CD4-positive, alpha-beta T cell treated with Interferon alpha-2 for 1 hour (primary cell): Measurements from ENCODE around the gene ADPGK.
"Not testable (repeated sequence)": the region's sequence is repeated elsewhere in the genome, so short reads cannot be mapped to it uniquely, and the experiment has no call there.

Experiments used
- DNase-seq, 2 donors: peaks; one replicate each; pipeline ENCODE4 v3.0.0-alpha.2; 2020 to 2022

ADPGK gene

GRCh38 chr15:72783640-72784455, at the start of gene ADPGK:
ADPGK (minus strand) TSS chr15:72783758; CDS start chr15:72783691, 67 bp downstream.
- DNase-seq = peak; percentile 93 to 97

- DNase-seq = no peak
These were observed 43.7 kb upstream of the ADPGK start for GRCh38 chr15:72827226-72827625.

GRCh38 chr15:72826611-72827010, 43.1 kb upstream of the ADPGK start:
- DNase-seq = no peak

GRCh38 chr15:72825829-72826228, 42.3 kb upstream of the ADPGK start:
- no peak for DNase-seq

GRCh38 chr15:72824781-72825180, 41.2 kb upstream of the ADPGK start:
- no peak for DNase-seq

- no peak for DNase-seq
These were observed 40.6 kb upstream of the ADPGK start for GRCh38 chr15:72824112-72824511.

GRCh38 chr15:72820278-72820677, 36.7 kb upstream of the ADPGK start:
- no peak for DNase-seq

- no peak for DNase-seq
These were observed 35.1 kb upstream of the ADPGK start for GRCh38 chr15:72818632-72819031.

GRCh38 chr15:72813345-72814004, 29.9 kb upstream of the ADPGK start:
- no peak for DNase-seq

- peak; percentile 18 to 39 for DNase-seq
These were observed 25.8 kb upstream of the ADPGK start for GRCh38 chr15:72809329-72809728.

GRCh38 chr15:72807346-72807745, 23.8 kb upstream of the ADPGK start:
- DNase-seq = not testable (repeated sequence)

- no peak for DNase-seq
These were observed 19.4 kb upstream of the ADPGK start for GRCh38 chr15:72803006-72803405.

GRCh38 chr15:72801590-72802325, 18.2 kb upstream of the ADPGK start:
- no peak for DNase-seq

- no peak for DNase-seq
These were observed 17.4 kb upstream of the ADPGK start for GRCh38 chr15:72800833-72801481.

GRCh38 chr15:72797834-72798233, 14.3 kb upstream of the ADPGK start:
- no peak for DNase-seq

GRCh38 chr15:72797338-72797689, 13.8 kb upstream of the ADPGK start:
- no peak for DNase-seq

- DNase-seq = peak; percentile 15 to 58
These were observed 13.2 kb upstream of the ADPGK start for GRCh38 chr15:72796515-72797337.

- no peak for DNase-seq
These were observed 12.6 kb upstream of the ADPGK start for GRCh38 chr15:72796210-72796514.

GRCh38 chr15:72793766-72794660, 10.5 kb upstream of the ADPGK start:
- no peak for DNase-seq

- DNase-seq = no peak
These were observed 8.9 kb upstream of the ADPGK start for GRCh38 chr15:72792431-72792830.

- no peak for DNase-seq
These were observed 6.8 kb upstream of the ADPGK start for GRCh38 chr15:72790302-72790910.
